ENCODE data around the gene ZBTB44. TPM values are rescaled to one million over a fixed set of nuclear protein-coding genes. Genes with fewer than 3 reads are reported as not detected.

The ZBTB44 gene
- total RNA-seq, 1 donor from 2014 or later, result 32.5 TPM

DNA sequence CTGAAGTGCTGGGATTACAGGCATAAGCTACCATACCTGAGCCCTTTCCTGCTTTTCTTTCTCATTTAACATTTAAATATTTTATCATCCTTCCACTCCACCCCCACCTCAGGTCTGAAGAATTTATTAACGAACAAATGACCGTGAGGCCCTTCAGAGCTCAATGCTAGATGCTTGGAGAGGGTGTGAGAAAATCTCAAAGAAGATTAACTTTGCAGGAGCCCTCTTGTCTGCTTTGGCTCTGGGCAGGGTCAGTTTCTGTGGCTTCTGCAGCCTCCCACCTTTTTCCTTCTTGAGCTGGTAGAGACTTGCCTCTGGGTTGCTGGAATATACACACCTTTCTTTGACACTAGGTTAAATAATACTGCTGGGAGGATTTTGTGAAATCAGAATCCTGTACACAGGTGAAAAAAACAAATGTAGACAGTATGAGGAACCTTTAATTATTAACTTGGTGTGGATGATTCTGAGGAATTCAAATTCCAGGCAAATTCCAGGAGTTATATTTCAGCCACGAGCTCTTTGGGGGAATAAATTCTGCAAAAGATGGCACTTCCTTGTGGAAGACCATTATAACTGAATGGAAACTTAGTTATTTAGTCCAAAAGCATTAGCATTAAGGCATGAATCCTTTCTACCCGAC, 3.4 kb upstream of the ZBTB44 start:
- Mint-ChIP-seq H3K27ac (ENCODE audit: unreplicated experiment) (no peak overlapping the region), H3K9me3 (ENCODE audit: unreplicated experiment) (peaks cover 15% of the 10 kb centered on the region), H3K4me3 (ENCODE audit: unreplicated experiment) (no peak overlapping the region), H3K36me3 (ENCODE audit: unreplicated experiment) (no peaks in the 10 kb centered on the region), H3K27me3 (ENCODE audit: unreplicated experiment) (peaks cover 1% of the 10 kb centered on the region), H3K4me1 (ENCODE audit: unreplicated experiment) (peaks cover 17% of the 10 kb centered on the region)
- no peak for DNase-seq (ENCODE audit: extremely low spot score, unreplicated experiment)
- no peak for TF ChIP-seq CTCF (IDR thresholded peaks at IDR 0.05)

DNA sequence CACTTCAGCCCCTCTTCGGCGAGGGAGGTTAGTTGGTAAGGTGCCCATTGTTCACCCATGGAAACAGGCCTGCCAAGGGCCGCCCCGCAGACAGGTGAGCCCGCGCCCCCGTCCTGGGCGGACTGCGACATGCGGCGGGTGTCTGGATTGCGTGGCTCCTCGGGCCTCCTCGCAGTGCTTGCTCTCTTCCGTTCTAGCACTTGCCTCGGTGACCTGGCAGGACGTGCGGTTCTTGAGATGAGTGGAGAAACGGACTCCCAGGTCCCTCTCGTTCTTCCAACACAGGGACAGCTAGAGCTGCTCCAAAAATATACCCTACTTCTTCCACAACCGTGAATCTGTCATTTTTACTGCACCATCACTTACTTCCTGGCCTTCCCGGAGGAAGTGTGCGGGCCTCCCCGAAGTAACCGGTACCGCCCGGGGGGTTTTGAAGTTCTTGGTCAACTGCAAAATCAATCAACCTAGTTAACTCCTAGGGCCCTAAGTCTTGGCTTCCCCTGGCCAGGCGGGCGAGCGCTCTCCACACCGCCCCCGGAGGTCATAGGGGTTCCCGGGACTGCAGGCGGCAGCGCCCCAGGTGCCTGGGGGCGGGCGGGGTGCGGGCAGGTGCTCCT, 745 bp upstream of the ZBTB44 start:
- no peak for DNase-seq (ENCODE audit: extremely low spot score, unreplicated experiment)
- Mint-ChIP-seq H3K27me3 (ENCODE audit: unreplicated experiment) (no peaks in the 10 kb centered on the region), H3K27ac (ENCODE audit: unreplicated experiment) (peak overlapping the region; percentile 84), H3K4me1 (ENCODE audit: unreplicated experiment) (peaks cover 29% of the 10 kb centered on the region), H3K36me3 (ENCODE audit: unreplicated experiment) (no peaks in the 10 kb centered on the region), H3K4me3 (ENCODE audit: unreplicated experiment) (peak overlapping the region; percentile 79), H3K9me3 (ENCODE audit: unreplicated experiment) (no peaks in the 10 kb centered on the region)
- no peak for TF ChIP-seq CTCF (IDR thresholded peaks at IDR 0.05)

DNA sequence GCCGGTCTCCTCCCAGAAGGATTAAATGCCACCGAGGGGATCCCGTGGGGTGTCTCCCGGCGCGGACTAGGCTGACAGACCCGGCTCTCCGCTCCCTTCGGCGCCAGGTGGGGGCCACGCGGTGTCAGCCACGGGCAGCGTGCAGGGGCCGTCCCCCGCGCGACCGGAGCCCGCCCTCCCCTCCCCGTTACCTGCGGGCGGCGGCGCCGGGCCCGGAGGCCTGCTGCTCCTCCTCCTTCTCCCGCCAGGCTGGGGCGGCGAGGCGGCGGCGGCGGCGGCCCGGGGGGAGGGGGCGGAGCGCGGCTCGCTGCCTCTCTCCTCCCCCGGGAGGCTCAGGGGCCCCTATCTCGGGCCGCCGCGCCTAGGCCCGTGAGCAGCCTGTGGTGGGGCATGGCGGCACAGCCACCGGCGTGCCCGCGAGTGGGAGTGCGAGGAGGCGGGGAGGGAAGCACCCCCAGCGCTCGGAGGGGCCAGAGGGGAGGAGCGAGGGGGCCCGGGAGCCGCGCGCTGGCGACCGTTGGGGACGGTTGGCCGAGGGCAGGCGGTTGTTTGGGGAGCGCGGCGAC, 450 bp downstream of the ZBTB44 start:
- no peaks in the 10 kb centered on the region for H3K9me3 Mint-ChIP-seq (ENCODE audit: unreplicated experiment)
- no peak for TF ChIP-seq CTCF (IDR thresholded peaks at IDR 0.05)
- DNase-seq (ENCODE audit: extremely low spot score, unreplicated experiment), result peak; percentile 86
- peaks cover 29% of the 10 kb centered on the region for H3K4me1 Mint-ChIP-seq (ENCODE audit: unreplicated experiment)
- H3K36me3 Mint-ChIP-seq (ENCODE audit: unreplicated experiment), result no peaks in the 10 kb centered on the region
- peak overlapping the region; percentile 75 for H3K27ac Mint-ChIP-seq (ENCODE audit: unreplicated experiment)
- peak overlapping the region; percentile 81 for H3K4me3 Mint-ChIP-seq (ENCODE audit: unreplicated experiment)
- no peaks in the 10 kb centered on the region for H3K27me3 Mint-ChIP-seq (ENCODE audit: unreplicated experiment)

- H3K9me3 Mint-ChIP-seq (ENCODE audit: unreplicated experiment), result no peaks in the 10 kb centered on the region
- H3K27ac Mint-ChIP-seq (ENCODE audit: unreplicated experiment), result peak overlapping the region; percentile 75
- H3K4me1 Mint-ChIP-seq (ENCODE audit: unreplicated experiment), result peaks cover 25% of the 10 kb centered on the region
- H3K27me3 Mint-ChIP-seq (ENCODE audit: unreplicated experiment), result no peaks in the 10 kb centered on the region
- DNase-seq (ENCODE audit: extremely low spot score, unreplicated experiment), result no peak
- no peak for TF ChIP-seq CTCF (IDR thresholded peaks at IDR 0.05)
- no peaks in the 10 kb centered on the region for H3K36me3 Mint-ChIP-seq (ENCODE audit: unreplicated experiment)
- peak overlapping the region; percentile 81 for H3K4me3 Mint-ChIP-seq (ENCODE audit: unreplicated experiment)
Measured at GRCh38 chr11:130313383-130314183, 1.1 kb downstream of the ZBTB44 start.

- Mint-ChIP-seq H3K4me1 (ENCODE audit: unreplicated experiment) (peaks cover 25% of the 10 kb centered on the region), H3K36me3 (ENCODE audit: unreplicated experiment) (peaks cover 7% of the 10 kb centered on the region), H3K27me3 (ENCODE audit: unreplicated experiment) (no peaks in the 10 kb centered on the region), H3K4me3 (ENCODE audit: unreplicated experiment) (no peak overlapping the region), H3K27ac (ENCODE audit: unreplicated experiment) (no peak overlapping the region), H3K9me3 (ENCODE audit: unreplicated experiment) (no peaks in the 10 kb centered on the region)
- no peak for DNase-seq (ENCODE audit: extremely low spot score, unreplicated experiment)
- no peak for TF ChIP-seq CTCF (IDR thresholded peaks at IDR 0.05)
Measured at GRCh38 chr11:130312046-130312445, 2.7 kb downstream of the ZBTB44 start.

All from osteocyte (in vitro differentiated cells).